GM18907 (cell line): ENCODE results near the gene NGEF.
"Not testable (repeated sequence)": the region's sequence is repeated elsewhere in the genome, so short reads cannot be mapped to it uniquely, and the experiment has no call there.

Experiments used
- ATAC-seq: cut with Tn5 transposase; IDR thresholded peaks from one replicate; pipeline ENCODE4 v1.9.1; 2021; ENCODE audit warnings: mild to moderate bottlenecking, moderate library complexity; ENCODE audit not compliant: unreplicated experiment

Gene NGEF

GRCh38 chr2:233023761-233024410, 10.8 kb upstream of the NGEF start:
- ATAC-seq = no peak

DNA sequence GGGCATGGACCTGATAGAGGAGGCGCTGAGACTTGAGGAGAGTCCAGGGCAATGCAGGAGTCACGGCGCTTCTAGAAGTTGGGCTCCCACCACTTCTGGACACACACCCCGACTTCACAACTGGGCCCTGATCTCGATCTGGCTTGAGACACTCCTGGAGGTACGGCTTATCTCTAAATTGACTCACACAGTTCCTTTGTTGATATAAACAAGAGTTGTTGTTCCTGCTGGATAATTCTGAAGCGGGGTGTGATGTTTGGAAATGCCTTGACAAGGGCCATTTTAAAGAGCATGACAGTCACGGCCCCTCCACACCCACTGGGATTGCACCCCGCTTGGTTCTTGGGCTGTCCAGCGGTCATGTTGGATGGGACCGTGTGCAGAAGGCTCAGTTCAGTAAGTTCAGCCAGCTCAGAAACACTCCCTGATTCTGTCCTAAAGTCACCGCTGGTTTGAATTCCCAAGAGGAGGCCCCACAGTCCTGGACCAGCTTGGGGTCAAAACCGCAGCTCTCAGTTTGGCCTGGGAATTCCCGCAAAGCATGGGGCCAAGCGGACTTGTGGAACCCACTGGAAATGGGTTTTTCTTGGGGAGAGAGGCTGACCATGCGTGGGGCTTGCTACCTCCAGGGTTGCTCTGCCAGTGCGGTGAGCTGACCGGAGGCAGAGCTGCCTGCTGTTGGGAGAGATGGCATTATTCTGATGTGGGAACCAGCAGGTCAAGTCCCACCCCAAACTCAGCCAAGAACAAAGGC, 10.1 kb upstream of the NGEF start:
- no peak for ATAC-seq

GRCh38 chr2:233022561-233022960, 9.5 kb upstream of the NGEF start:
- no peak for ATAC-seq

DNA sequence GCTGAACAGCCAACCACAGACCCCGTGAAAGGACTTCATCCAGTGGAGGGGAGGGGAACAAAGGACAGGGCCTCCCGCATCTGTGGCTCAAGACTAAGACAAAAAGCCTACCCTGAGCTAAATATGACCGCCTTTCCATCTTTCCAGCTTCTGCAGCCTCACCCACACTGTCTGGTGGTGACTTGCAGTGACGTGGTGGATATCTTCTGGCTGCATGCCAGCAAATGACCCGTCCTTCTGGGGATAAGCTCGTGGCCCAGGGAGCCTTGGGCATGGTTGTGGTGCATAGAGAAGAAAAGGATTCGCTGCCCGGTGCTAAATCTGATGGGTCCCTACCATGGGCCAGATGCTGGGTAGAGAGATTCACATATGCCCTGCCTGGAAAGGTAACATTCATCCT, 8.7 kb upstream of the NGEF start:
- no peak for ATAC-seq

GRCh38 chr2:233020454-233020853, 7.4 kb upstream of the NGEF start:
- ATAC-seq = no peak

DNA sequence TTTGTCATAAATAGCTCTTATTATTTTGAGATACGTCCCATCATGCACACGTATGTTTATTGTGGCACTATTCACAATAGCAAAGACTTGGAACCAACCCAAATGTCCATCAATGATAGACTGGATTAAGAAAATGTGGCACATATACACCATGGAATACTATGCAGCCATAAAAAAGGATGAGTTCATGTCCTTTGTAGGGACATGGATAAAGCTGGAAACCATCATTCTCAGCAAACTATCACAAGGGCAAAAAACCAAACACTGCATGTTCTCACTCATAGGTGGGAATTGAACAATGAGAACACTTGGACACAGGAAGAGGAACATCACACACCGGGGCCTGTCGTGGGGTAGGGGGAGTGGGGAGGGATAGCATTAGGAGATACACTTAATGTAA, 6.6 kb upstream of the NGEF start:
- ATAC-seq = not testable (repeated sequence)

DNA sequence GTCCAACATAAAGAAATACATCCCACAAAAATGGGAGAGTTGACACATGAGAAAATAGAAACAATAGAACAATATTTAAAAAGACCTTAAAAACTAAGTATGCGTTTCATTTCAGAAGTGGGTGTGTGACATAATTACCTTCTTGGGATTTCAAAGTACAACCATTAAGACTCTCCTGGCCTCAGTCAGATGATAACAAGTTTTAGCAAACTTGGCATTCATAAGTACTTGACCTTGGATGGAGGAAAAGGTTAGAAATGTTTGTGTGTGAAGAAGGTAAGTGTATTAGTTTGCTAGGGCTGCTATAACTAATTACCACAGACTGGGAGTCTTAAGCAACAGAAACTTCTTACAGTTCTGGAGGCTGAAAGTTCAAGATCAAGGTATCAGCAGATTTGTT, 4.9 kb upstream of the NGEF start:
- no peak for ATAC-seq

DNA sequence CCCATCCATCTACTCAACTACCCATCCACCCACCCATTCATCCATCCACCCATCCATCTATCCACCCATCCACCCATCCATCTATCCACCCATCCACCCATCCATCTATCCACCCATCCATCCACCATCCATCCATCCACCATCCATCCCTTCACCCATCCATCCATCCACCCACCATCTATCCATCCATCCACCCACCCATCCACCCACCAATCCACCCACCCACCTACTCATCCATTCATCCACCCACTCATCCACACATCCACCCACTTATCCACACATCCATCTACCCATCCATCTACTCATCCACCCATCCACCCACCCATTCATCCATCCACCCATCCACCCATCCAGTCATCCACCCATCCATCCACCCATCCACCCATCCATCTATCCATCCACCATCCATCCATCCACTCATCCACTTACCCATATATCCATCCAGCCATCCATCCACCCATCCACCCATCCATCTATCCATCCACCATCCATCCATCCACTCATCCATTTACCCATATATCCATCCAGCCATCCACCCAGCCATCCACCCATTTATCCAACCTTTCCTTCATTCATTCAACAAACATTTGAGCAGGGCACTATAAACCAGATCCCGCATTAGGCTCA, 2.1 kb upstream of the NGEF start:
- ATAC-seq = no peak

DNA sequence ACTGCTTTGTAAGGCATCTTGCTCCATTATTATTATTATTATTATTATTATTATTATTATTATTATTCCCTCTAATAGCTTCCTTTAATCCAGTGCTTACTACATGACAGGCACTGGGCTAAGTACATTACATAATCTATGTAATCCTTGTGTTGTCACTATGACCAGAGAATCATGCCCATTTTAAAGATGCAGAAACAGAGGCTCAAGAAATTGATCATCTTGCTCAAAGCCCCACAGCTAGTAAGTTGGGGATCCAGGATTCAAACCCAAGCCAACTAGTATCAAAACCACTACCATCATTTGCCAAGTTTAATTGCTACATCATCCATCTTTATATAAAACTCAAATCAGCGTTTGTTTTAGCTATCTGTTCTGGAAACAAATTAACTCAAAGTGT, 594 bp upstream of the NGEF start:
- ATAC-seq = no peak

GRCh38 chr2:233012301-233012971, 620 bp downstream of the NGEF start:
- ATAC-seq = no peak

DNA sequence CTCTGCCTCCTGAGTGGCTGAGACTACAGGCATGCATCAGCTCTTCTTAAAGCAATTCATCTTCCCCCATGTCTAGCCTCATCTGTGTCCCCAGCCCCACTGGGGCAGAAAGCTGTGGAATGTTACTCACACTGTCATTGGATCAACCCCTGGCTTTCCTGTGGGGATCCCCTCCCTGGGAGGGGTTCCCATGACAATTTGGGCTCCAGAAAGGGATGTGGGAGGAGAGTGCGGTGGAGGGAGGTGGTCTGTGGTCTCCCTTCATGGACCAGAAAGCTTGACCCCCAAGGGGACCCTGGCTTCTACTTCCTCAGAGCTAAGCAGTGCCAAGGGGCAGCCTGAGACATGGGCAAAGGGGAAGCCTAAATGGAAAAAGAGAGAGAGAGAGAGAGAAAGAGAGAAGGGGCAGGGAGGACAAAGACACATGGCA, 1.3 kb downstream of the NGEF start:
- ATAC-seq = no peak

DNA sequence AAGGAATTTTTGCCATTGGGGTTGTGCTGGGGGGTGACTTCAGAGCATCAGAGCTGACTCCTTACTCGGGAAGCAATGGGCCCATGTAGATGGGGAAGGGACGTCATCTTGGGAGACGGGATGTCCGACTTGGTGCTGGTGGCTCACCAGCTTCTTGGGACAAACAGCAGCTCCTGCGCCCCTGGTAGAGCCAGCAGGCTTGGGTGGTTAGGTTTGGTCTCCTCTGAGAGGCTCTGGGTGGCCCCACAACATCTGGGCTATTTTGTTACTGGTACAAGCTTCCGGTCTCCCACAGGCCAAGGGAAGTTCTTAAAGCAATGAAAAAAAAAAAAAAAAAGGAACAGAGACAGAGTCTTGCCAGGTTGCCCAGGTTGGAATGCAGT, 1.8 kb downstream of the NGEF start:
- ATAC-seq = no peak

DNA sequence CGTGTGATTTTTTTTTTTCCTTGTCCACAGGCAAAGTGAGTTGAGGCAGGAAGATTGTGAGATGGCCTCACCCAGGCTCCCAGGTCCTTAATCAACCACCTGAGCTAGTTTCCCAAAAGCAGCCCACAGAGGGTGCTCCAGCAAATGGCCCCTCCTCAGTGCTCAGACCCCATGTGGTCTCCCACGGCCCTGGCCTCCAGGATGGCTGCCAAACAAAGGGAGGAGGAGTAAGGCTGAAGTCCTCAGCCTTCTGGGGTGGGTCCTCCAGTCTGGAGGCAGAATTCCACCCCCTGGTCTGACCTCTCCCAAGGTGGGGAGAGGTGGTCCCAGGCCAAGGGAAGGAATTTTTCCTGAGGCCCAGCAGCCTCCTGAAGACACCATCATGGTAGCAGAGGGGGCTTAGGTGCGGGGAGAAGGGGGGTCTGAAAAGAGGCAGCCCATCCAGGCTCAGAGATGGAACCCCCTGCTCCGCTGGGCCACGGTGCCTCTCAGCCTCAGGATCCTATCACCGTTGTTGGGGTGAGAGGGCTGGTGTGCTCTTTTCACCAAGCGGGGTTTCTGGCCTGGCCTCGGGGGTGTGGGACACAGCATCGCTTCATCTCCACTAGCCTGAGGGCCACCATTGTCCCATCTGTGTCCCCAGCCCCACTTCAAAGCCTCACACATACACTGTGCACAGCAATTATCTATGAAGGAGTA, 2.3 kb downstream of the NGEF start:
- no peak for ATAC-seq

DNA sequence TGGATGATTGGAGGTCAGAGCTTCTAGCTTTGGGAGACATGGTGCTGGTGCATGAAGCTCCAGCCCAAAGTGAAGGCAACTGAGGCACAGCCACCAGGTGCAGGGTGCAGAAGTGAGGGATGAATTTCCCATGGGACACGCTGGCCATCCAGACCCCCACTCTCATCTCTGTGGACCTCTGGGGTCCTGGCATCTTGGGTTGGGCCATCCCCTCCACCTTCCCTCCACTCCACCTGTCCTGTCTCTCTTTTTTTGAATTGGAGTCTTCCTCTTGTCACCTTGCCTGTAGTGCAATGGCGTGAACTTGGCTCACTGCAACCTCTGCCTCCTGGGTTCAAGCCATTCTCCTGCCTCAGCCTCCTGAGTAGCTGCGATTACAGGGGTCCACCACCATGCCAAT, 3.4 kb downstream of the NGEF start:
- no peak for ATAC-seq

GRCh38 chr2:233007739-233008138, 5.3 kb downstream of the NGEF start:
- ATAC-seq = no peak

- ATAC-seq = no peak
Measured at GRCh38 chr2:233007270-233007669, 5.8 kb downstream of the NGEF start.

GRCh38 chr2:233006648-233007047, 6.4 kb downstream of the NGEF start:
- ATAC-seq = no peak

GRCh38 chr2:233005096-233005495, 8.0 kb downstream of the NGEF start:
- no peak for ATAC-seq

- no peak for ATAC-seq
Measured at GRCh38 chr2:233003658-233004555, 9.1 kb downstream of the NGEF start.
